Measurements from ENCODE around the gene PIK3AP1. TPM values are rescaled to one million over a fixed set of nuclear protein-coding genes. Genes with fewer than 3 reads are reported as not detected.
"Not testable (repeated sequence)": the region's sequence is repeated elsewhere in the genome, so short reads cannot be mapped to it uniquely, and the experiment has no call there.

The PIK3AP1 gene
- total RNA-seq, 3 donors from 2014 or later, result 9.8 to 26.9 (median 14.2) TPM

DNA sequence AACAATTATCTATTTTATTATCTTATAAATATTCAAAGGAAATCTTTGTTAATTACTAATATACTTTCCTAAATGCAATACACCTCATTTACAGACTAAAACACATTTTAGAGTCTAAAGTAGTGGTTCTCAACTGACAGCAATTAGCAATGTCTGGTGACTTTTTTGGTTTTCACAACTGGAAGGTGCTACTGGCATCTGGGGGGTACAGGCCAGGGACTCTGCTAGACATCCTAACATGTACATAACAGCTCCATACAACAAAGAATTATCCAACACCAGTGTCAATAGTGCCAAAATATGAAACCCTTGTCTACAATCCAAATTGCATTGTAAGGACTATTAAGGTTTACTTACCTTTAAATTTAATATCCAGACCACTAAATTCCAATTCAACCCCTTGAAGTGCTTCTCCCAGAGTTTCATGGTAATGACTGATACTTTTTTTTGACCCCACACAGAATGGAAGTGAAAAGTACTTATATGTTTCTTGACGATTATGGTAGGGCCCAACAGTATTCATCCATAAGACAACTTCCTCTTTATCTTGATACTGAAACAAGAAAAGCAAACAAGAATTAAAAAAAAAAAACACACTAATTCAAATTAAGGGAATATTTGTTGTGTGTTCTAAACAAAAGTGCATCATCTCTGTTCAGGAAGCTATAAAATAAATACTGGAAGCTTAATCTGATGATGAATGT is 143.9 kb downstream of the PIK3AP1 start:
- no peaks in the 10 kb centered on the region for H3K9me3 ChIP-seq
- H3K27ac ChIP-seq, result peak overlapping the region in 1 of 2 donors; percentile 13
- no peak overlapping the region for H3K4me3 ChIP-seq
- H3K4me1 ChIP-seq, result peaks cover 0 to 7% of the 10 kb centered on the region in 2 donors
- no peak for TF ChIP-seq POLR2AphosphoS5 (IDR thresholded peaks at IDR 0.05)
- no peak for TF ChIP-seq POLR2A (IDR thresholded peaks at IDR 0.05)
- TF ChIP-seq, protein P1, sequence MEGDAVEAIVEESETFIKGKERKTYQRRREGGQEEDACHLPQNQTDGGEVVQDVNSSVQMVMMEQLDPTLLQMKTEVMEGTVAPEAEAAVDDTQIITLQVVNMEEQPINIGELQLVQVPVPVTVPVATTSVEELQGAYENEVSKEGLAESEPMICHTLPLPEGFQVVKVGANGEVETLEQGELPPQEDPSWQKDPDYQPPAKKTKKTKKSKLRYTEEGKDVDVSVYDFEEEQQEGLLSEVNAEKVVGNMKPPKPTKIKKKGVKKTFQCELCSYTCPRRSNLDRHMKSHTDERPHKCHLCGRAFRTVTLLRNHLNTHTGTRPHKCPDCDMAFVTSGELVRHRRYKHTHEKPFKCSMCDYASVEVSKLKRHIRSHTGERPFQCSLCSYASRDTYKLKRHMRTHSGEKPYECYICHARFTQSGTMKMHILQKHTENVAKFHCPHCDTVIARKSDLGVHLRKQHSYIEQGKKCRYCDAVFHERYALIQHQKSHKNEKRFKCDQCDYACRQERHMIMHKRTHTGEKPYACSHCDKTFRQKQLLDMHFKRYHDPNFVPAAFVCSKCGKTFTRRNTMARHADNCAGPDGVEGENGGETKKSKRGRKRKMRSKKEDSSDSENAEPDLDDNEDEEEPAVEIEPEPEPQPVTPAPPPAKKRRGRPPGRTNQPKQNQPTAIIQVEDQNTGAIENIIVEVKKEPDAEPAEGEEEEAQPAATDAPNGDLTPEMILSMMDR (IDR thresholded peaks at IDR 0.05), result no peak
- DNase-seq (ENCODE audit: low spot score in 2 of 2), result no peak
- no peaks in the 10 kb centered on the region for H3K36me3 ChIP-seq
- no peaks in the 10 kb centered on the region for H3K27me3 ChIP-seq
- intact Hi-C loops (cut with DNase I; ENCODE audit: low total_unique reads), result no loop called here

DNA sequence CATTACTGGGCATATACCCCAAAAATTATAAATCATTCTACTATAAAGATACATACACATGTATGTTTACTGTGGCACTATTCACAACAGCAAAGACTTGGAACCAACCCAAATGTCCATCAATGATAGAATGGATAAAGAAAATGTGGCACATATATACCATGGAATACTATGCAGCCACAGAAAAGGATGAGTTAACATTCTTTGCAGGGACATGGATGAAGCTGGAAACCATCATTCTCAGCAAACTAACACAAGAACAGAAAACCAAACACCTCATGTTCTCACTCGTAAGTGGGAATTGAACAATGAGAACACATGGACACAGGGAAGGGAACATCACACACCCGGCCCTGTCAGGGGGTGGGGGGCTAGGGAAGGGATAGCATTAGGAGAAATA is 145.8 kb downstream of the PIK3AP1 start:
- H3K27me3 ChIP-seq; H3K4me3 ChIP-seq; H3K36me3 ChIP-seq; H3K9me3 ChIP-seq; DNase-seq (ENCODE audit: low spot score in 2 of 2); H3K4me1 ChIP-seq; intact Hi-C loops (cut with DNase I; ENCODE audit: low total_unique reads); H3K27ac ChIP-seq: not testable (repeated sequence)

DNA sequence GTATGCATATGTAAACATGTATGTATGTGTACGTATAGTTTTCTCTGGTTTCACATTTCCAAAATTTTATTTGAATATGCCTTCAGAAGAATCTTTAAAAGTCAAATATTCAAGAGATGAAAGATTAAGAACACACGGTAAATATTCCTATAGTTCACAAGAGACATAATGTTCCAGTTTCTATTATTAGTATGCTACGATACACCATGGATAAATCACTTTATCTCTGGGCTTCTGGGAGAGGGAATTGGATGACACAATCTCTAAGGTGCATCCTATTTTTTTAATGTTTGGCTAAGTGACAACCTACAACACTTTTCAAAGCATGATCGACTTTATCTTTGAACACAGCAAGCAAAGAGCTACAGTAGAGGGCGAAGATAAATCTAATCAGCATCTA is 147.3 kb downstream of the PIK3AP1 start:
- Histone ChIP-seq H3K36me3 (no peaks in the 10 kb centered on the region), H3K27ac (no peak overlapping the region), H3K9me3 (no peaks in the 10 kb centered on the region), H3K27me3 (no peaks in the 10 kb centered on the region), H3K4me3 (no peak overlapping the region), H3K4me1 (peaks cover 0 to 3% of the 10 kb centered on the region in 2 donors)
- intact Hi-C loops (cut with DNase I; ENCODE audit: low total_unique reads), result no loop called here
- DNase-seq (ENCODE audit: low spot score in 2 of 2), result no peak
- TF ChIP-seq, protein P1 (IDR thresholded peaks at IDR 0.05), result no peak
- TF ChIP-seq POLR2AphosphoS5 (IDR thresholded peaks at IDR 0.05) (no peak), POLR2A (IDR thresholded peaks at IDR 0.05) (no peak)

DNA sequence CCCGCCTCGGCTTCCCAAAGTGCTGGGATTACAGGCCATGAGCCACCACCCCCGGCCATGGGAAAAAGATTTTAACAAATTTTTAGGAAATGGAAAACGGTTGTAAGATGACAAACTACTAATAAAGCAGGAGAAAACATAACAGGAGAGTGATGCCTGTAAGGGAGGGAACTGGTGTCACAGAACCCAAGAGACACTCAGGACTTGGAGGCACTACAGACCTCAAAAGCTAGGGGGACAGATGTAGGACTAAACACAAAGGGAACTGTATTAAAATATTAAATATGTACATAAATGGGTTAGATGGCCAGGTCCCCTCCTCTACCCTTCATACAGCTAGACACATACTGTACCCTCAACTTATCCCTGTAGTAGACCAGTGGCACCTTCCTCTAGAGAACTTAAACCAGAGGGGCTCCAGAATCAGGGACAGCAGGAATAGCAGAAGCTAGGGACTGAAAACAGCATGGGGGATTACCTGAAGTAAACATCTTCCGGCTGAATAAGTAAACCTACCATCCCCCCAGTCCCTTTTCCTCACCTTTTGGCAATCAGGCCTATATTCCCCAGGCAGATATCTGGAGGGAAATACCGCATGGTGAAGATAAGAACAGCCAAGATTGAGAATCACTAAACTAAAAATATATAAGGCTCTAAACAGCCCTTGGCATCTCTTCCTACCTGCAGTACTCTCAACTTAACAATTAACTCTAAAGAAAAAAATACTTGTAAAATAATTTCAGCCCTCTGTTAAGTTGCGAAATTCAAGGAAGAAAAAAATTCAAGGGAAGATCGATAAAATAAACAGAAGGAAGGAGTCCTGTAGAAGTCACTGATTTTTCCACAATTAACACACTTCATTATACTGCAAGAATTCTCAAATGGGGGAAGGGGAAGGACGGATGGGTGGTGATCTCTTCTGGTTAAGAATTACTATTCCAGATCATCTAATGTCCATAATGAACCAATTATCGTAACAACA is 149.0 kb downstream of the PIK3AP1 start:
- Histone ChIP-seq H3K27me3 (no peaks in the 10 kb centered on the region), H3K4me3 (no peak overlapping the region), H3K36me3 (no peaks in the 10 kb centered on the region), H3K27ac (no peak overlapping the region), H3K9me3 (no peaks in the 10 kb centered on the region), H3K4me1 (no peaks in the 10 kb centered on the region)
- TF ChIP-seq POLR2A (IDR thresholded peaks at IDR 0.05) (no peak), POLR2AphosphoS5 (IDR thresholded peaks at IDR 0.05) (no peak)
- TF ChIP-seq, protein P1 (IDR thresholded peaks at IDR 0.05), result no peak
- no peak for DNase-seq (ENCODE audit: low spot score in 2 of 2)
- intact Hi-C loops (cut with DNase I; ENCODE audit: low total_unique reads), result no loop called here

DNA sequence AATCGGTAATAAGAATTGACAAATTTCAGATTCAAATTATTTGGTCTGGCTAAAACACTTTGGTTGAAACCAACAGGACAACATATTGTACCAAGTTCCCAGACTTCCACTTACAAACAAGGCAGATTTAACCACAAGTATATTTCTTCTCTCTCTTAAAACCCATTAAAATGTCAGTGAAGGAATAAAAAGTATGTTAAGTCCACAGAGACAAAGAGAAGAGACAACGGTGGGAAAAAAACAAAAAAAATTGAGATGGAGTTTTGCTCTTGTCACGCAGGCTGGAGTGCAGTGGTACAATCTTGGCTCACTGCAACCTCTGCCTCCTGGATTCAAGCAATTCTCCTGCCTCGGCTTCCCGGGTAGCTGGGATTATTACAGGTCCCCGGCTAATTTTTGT is 149.8 kb downstream of the PIK3AP1 start:
- H3K9me3 ChIP-seq, result no peaks in the 10 kb centered on the region
- no peaks in the 10 kb centered on the region for H3K36me3 ChIP-seq
- no peak for DNase-seq (ENCODE audit: low spot score in 2 of 2)
- no peak overlapping the region for H3K27ac ChIP-seq
- intact Hi-C loops (cut with DNase I; ENCODE audit: low total_unique reads), result no loop called here
- TF ChIP-seq, protein P1 (IDR thresholded peaks at IDR 0.05), result no peak
- TF ChIP-seq POLR2A (IDR thresholded peaks at IDR 0.05) (no peak), POLR2AphosphoS5 (IDR thresholded peaks at IDR 0.05) (no peak)
- H3K4me3 ChIP-seq, result no peak overlapping the region
- H3K27me3 ChIP-seq, result no peaks in the 10 kb centered on the region
- H3K4me1 ChIP-seq, result no peaks in the 10 kb centered on the region
